Fibroblast of pulmonary artery (primary cell): ENCODE measurements around the gene OXA1L.

ENCODE experiments used
- DNase-seq: peaks from one replicate; pipeline ENCODE4 v3.0.0-alpha.2; 2010; ENCODE audit warnings: low read depth
- H3K4me3 ChIP-seq: replicated peaks from 2 replicates; pipeline ENCODE4 v1.5.1; 2011; ENCODE audit warnings: low read depth, mild to moderate bottlenecking, control low read depth, low read length, moderate library complexity
- TF ChIP-seq, protein P1 (sequence below): IDR thresholded peaks from 2 replicates; pipeline ENCODE4 v1.5.1; 2011; ENCODE audit warnings: mild to moderate bottlenecking, control low read depth, low read length, inconsistent platforms; ENCODE audit errors: missing control alignments

The OXA1L gene

DNA sequence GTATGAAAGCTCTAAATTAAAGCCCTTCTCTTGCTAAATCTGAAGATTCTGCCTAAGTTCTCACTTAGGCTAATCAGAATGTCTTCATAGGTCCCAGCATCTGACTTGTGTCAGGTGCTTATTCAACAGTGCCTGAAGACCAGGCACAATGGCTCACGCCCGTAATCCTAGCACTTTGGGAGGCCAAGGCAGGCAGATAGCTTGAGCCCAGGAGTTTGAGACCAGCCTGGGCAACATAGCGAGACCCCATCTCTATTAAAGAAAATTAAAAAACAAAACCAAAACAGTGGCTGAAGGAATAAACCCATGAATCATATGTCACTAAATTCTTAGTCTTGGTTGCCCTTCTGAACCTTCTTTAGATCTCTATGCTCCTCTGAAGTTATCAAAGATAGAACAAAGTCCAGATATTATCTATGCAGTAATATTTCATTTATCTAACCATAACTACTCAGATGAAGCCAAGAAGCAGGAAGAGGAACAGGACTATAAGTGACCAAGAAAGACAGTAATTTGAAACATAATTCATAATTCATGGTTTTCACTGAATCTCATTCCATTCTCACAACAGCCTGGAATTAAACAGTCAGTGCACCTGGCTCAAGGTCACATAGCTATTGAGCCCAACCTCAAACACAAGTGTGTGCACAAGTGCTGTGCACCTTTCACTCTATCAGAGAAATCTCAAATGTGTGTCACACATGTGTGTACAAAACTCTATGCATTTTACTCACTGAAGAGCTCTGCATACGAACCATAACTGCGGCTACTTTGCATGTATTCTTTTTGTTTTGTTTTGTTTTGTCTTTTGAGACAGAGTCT lies 42.1 kb downstream of the OXA1L start:
- no peak for DNase-seq
- H3K4me3 ChIP-seq: no peak overlapping the region
- TF ChIP-seq, protein P1, sequence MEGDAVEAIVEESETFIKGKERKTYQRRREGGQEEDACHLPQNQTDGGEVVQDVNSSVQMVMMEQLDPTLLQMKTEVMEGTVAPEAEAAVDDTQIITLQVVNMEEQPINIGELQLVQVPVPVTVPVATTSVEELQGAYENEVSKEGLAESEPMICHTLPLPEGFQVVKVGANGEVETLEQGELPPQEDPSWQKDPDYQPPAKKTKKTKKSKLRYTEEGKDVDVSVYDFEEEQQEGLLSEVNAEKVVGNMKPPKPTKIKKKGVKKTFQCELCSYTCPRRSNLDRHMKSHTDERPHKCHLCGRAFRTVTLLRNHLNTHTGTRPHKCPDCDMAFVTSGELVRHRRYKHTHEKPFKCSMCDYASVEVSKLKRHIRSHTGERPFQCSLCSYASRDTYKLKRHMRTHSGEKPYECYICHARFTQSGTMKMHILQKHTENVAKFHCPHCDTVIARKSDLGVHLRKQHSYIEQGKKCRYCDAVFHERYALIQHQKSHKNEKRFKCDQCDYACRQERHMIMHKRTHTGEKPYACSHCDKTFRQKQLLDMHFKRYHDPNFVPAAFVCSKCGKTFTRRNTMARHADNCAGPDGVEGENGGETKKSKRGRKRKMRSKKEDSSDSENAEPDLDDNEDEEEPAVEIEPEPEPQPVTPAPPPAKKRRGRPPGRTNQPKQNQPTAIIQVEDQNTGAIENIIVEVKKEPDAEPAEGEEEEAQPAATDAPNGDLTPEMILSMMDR: no peak

DNA sequence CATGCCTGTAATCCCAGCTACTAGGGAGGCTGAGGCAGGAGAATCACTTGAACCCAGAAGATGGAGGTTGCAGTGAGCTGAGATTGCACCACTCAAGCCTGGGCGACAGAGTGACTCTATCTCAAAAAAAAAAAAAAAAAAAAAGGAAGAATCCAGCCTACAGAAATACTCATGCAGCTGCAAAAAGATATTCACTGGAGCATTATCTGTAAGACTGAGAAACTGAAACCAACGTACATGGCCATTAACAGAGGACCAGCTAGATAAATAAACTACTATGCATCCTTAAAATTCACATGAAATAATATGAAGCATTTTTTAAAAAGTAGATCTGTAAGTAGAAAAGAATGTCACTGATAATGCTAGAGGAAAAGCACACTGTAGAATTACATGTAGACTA lies 45.2 kb downstream of the OXA1L start:
- TF ChIP-seq, protein P1: no peak
- DNase-seq: peak; percentile 26
- H3K4me3 ChIP-seq: no peak overlapping the region

DNA sequence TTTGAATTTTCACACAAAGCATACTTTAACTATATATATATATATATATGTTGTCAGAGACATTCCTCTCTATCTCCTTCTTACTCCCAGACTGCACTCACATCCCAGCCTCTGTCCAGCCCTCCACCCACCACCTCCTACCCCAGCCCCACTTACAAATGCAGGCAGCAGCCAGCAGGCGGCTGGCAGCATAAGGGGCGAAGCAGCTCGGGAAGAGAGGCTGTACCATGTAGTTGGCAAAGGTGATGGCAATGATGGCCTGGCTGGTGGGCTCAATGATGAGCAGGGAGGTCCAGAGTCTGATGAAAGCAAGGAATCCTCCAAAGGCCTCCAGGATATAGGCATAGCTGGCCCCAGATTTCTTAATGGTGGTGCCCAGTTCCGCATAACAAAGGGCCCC lies 46.3 kb downstream of the OXA1L start:
- no peak overlapping the region for H3K4me3 ChIP-seq
- TF ChIP-seq, protein P1: no peak
- no peak for DNase-seq

DNA sequence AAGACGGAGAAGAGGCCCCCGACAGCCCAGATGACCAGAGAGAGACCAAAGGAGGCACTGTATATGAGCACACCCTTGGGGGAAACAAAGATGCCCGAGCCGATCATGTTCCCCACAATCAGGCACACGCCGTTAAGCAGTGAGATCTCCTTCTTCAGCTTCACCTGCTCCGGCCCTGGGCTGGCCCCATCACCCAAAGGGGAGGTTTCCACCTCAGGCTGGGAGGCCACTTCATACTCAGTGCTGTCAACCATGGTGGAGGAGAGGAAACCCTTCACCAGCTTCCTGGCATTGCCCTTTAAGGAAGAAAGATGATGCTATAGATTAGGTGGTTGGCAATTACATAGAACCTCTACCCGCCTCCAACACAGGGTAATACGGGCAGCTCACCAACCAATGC lies 46.7 kb downstream of the OXA1L start:
- TF ChIP-seq, protein P1: no peak
- no peak for DNase-seq
- H3K4me3 ChIP-seq: no peak overlapping the region

DNA sequence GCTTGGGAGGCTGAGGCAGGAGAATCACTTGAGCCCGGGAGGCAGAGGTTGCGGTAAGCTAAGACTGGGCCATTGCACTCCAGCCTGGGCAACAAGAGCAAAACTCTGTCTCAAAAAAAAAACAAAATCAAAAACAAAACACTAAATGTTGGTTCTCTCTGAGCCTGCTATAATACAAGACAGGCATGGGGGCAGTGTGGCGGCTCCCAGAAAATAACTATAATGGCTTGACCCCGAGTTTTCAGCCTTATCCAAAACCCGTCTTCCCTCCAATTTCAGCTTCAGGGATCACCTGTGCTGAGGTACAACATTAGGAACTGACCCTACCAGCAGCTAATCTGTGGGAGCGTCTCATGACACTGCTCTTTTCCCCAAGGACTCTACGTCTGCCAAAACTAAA lies 47.9 kb downstream of the OXA1L start:
- DNase-seq: no peak
- TF ChIP-seq, protein P1: no peak
- H3K4me3 ChIP-seq: peak overlapping the region; percentile 40

DNA sequence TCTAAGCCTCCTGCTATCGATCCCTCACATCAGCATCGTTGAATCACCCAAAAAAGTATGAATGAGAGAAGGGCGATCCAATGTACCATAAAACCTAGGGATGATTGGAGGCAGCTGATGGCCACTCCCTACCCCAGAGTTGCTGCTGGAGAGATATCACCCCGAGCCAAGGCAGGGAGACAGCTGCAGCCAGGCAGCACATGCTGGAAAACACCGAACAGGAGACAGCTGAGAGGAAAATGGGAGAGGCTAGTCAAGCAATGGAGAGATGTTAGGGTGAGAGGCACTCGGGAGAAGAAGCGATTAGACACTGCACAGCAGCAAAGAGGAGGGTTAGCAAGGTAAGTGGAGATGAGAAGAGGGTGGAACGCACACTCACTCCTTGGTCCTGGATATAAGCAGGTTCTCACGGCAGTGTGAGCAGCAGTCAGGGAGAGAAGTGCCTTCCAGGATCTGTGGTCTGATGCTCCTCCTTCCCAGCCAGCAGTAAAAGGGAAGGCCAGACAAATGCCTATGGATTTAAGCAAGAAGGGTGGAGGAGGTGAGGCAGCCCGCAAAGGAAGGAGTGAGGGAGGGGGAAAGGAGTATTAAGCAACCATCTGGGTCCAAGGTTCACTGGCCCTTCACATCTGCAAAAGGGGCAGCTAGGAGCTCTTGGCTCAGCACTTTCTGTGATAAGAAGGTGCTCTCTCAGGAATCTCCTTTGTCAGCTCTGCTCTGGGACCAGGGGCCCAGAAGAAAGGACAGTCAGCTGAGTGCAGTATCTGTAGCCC lies 48.6 kb downstream of the OXA1L start, which contains the start of gene SLC7A7:
TSS of gene SLC7A7 (minus strand) at position 495 of the 773 bp plus-strand sequence. CDS start 2,037 bp downstream, outside the sequence.
- TF ChIP-seq, protein P1: no peak
- H3K4me3 ChIP-seq: peak within 1 kb of the TSS; percentile 40
- DNase-seq: peak; percentile 56
